OCI-LY1 (cell line): Measurements from ENCODE around the gene CCDC57.

Source experiments
- H2AFZ ChIP-seq: fragments of 200-600 bp; sonication (generic), shearing (Covaris generic); 2 replicates; pipeline ENCODE4 v1.6.0; 2014; ENCODE audit warnings: antibody characterized with exemption, mild to moderate bottlenecking, low read length
- H3F3A ChIP-seq: fragments of 200-600 bp; sonication (generic), shearing (Covaris generic); 2 replicates; pipeline ENCODE4 v1.6.0; 2014; ENCODE audit warnings: mild to moderate bottlenecking, antibody characterized with exemption, low read length, moderate library complexity; ENCODE audit not compliant: insufficient read depth
- H3K27ac ChIP-seq: fragments of 200-600 bp; sonication (generic); 2 replicates; pipeline ENCODE4 v1.5.1; 2014; ENCODE audit warnings: low read length, mixed run types, mild to moderate bottlenecking, low read depth; ENCODE audit not compliant: poor library complexity, severe bottlenecking
- H3K27me3 ChIP-seq: fragments of 200-600 bp; sonication (generic); 2 replicates; pipeline ENCODE4 v1.6.0; 2014; ENCODE audit warnings: antibody characterized with exemption, mild to moderate bottlenecking, low read length, moderate library complexity; ENCODE audit not compliant: insufficient read depth
- H3K36me3 ChIP-seq: fragments of 200-600 bp; sonication (generic); 2 replicates; pipeline ENCODE4 v1.6.1; 2014; ENCODE audit warnings: mild to moderate bottlenecking, antibody characterized with exemption, low read length, moderate library complexity, mixed read lengths; ENCODE audit not compliant: insufficient read depth
- H3K4me1 ChIP-seq: fragments of 200-600 bp; sonication (generic); 2 replicates; pipeline ENCODE4 v1.5.1; 2014; ENCODE audit warnings: mild to moderate bottlenecking, low read length, moderate library complexity; ENCODE audit not compliant: insufficient read depth, severe bottlenecking
- H3K4me2 ChIP-seq: fragments of 200-600 bp; sonication (generic), shearing (Covaris generic); 2 replicates; pipeline ENCODE4 v1.6.1; 2014; ENCODE audit warnings: low read length
- H3K4me3 ChIP-seq: fragments of 200-600 bp; sonication (generic); 2 replicates; pipeline ENCODE4 v1.5.1; 2014; ENCODE audit warnings: low read length, low read depth, mild to moderate bottlenecking, mixed read lengths; ENCODE audit not compliant: poor library complexity, severe bottlenecking
- H3K79me2 ChIP-seq: fragments of 200-600 bp; shearing (Covaris generic); 2 replicates; pipeline ENCODE4 v1.6.1; 2016; ENCODE audit warnings: mixed run types, low read length, mixed read lengths; ENCODE audit not compliant: insufficient read depth
- H3K9ac ChIP-seq: fragments of 200-600 bp; sonication (generic), shearing (Covaris generic); 2 replicates; pipeline ENCODE4 v1.6.1; 2014; ENCODE audit warnings: mild to moderate bottlenecking, low read length, mixed read lengths
- H3K9me2 ChIP-seq: fragments of 200-600 bp; sonication (generic), shearing (Covaris generic); 2 replicates; pipeline ENCODE4 v1.6.1; 2014; ENCODE audit warnings: low read depth, mild to moderate bottlenecking, low read length, mixed read lengths
- H3K9me3 ChIP-seq: fragments of 200-600 bp; shearing (Covaris generic); 2 replicates; pipeline ENCODE4 v1.6.1; 2014; ENCODE audit warnings: low read length, mixed read lengths
- H4K20me1 ChIP-seq: fragments of 200-600 bp; sonication (generic), shearing (Covaris generic); 2 replicates; pipeline ENCODE4 v1.6.0; 2016; ENCODE audit warnings: mild to moderate bottlenecking, low read length; ENCODE audit not compliant: insufficient read depth
- CTCF ChIP-seq: fragments of 200-600 bp; sonication (generic), shearing (Covaris generic); IDR thresholded peaks from 2 replicates; pipeline ENCODE4 v1.5.1; 2017; ENCODE audit warnings: mild to moderate bottlenecking, antibody characterized with exemption, low read length, moderate library complexity, mixed read lengths
- EZH2 ChIP-seq: fragments of 200-600 bp; sonication (generic), shearing (Covaris generic); IDR thresholded peaks from 2 replicates; pipeline ENCODE4 v1.8.0; 2017; ENCODE audit warnings: borderline replicate concordance, mixed run types, mild to moderate bottlenecking, antibody characterized with exemption, low read length, moderate library complexity, mixed read lengths

Gene CCDC57

GRCh38 chr17:82164853-82165252 lies 47.8 kb downstream of the CCDC57 start:
- no peaks in the 10 kb centered on the region for H3K79me2 ChIP-seq
- H4K20me1 ChIP-seq = no peaks in the 10 kb centered on the region
- H3K9me2 ChIP-seq = no peaks in the 10 kb centered on the region
- no peak overlapping the region for H3K9ac ChIP-seq
- no peaks in the 10 kb centered on the region for H3F3A ChIP-seq
- no peaks in the 10 kb centered on the region for H3K4me1 ChIP-seq
- no peak overlapping the region for H3K4me2 ChIP-seq
- no peak overlapping the region for H2AFZ ChIP-seq
- H3K4me3 ChIP-seq = no peak overlapping the region
- no peak overlapping the region for H3K27ac ChIP-seq
- TF ChIP-seq EZH2 (no peak), CTCF (no peak)
- no peaks in the 10 kb centered on the region; the same call in 1 of the 2 replicates for H3K36me3 ChIP-seq
- H3K9me3 ChIP-seq = no peaks in the 10 kb centered on the region
- no peaks in the 10 kb centered on the region; the same call in 1 of the 2 replicates for H3K27me3 ChIP-seq

DNA sequence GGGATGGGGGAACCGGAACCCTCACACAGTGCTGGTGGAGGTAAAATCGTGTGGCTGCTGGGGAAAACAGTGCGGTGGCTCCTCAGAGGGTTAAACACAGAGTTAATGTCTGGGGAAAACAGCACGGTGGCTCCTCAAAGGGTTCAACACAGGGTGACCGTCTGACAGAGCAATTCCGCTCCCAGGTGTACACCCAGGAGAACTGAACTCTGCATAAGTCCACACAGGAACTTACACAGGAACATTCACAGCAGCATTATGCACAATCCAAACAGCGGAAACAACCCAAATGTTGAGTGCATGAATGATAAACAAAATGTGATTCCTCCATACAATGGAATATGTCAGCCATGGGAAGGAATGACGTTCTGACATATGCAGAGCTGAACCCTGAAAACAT lies 51.4 kb downstream of the CCDC57 start:
- no peaks in the 10 kb centered on the region; the same call in 1 of the 2 replicates for H3K36me3 ChIP-seq
- TF ChIP-seq EZH2 (no peak), CTCF (no peak)
- H3K4me3 ChIP-seq = no peak overlapping the region

DNA sequence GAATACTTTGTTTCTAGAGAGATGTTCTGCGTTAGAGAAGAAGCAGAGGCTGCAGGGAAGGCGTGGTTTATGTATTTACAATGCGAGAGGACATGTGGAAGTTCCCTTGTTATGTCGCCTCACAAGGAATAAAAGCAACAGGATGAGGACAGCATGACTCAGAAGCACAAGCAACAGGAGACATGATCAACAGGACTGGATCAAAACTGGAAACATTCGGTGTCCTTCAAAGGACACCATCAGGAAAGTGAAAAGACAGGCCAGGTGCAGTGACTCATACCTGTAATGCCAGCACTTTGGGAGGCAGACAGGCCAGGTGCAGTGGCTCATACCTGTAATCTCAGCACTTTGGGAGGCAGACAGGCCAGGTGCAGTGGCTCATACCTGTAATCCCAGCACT lies 52.6 kb downstream of the CCDC57 start:
- Histone ChIP-seq H2AFZ (no peak overlapping the region), H3K9me2 (no peaks in the 10 kb centered on the region), H3K9ac (no peak overlapping the region), H4K20me1 (no peaks in the 10 kb centered on the region), H3K9me3 (no peaks in the 10 kb centered on the region), H3K27ac (no peak overlapping the region), H3K79me2 (no peaks in the 10 kb centered on the region), H3F3A (no peaks in the 10 kb centered on the region), H3K4me3 (no peak overlapping the region), H3K4me1 (no peaks in the 10 kb centered on the region), H3K36me3 (no peaks in the 10 kb centered on the region; the same call in 1 of the 2 replicates), H3K27me3 (peaks cover 4% of the 10 kb centered on the region; the same call in 1 of the 2 replicates), H3K4me2 (no peak overlapping the region)
- TF ChIP-seq CTCF = no peak
- TF ChIP-seq EZH2 = no peak

More for the DNA sequence above, 51.4 kb downstream of the CCDC57 start:
- no peaks in the 10 kb centered on the region for H4K20me1 ChIP-seq
- no peaks in the 10 kb centered on the region for H3K9me3 ChIP-seq
- no peak overlapping the region for H3K9ac ChIP-seq
- no peaks in the 10 kb centered on the region for H3K79me2 ChIP-seq
- no peak overlapping the region for H3K4me2 ChIP-seq
- peaks cover 1% of the 10 kb centered on the region; the same call in 1 of the 2 replicates for H3K27me3 ChIP-seq
- no peaks in the 10 kb centered on the region for H3K4me1 ChIP-seq
- H3F3A ChIP-seq = no peaks in the 10 kb centered on the region
- H2AFZ ChIP-seq = no peak overlapping the region
- no peak overlapping the region for H3K27ac ChIP-seq
- H3K9me2 ChIP-seq = no peaks in the 10 kb centered on the region
